ENCODE results near the gene UNC13D.

- TF ChIP-seq, protein P1, sequence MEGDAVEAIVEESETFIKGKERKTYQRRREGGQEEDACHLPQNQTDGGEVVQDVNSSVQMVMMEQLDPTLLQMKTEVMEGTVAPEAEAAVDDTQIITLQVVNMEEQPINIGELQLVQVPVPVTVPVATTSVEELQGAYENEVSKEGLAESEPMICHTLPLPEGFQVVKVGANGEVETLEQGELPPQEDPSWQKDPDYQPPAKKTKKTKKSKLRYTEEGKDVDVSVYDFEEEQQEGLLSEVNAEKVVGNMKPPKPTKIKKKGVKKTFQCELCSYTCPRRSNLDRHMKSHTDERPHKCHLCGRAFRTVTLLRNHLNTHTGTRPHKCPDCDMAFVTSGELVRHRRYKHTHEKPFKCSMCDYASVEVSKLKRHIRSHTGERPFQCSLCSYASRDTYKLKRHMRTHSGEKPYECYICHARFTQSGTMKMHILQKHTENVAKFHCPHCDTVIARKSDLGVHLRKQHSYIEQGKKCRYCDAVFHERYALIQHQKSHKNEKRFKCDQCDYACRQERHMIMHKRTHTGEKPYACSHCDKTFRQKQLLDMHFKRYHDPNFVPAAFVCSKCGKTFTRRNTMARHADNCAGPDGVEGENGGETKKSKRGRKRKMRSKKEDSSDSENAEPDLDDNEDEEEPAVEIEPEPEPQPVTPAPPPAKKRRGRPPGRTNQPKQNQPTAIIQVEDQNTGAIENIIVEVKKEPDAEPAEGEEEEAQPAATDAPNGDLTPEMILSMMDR (IDR thresholded peaks at IDR 0.05) = no peak
- no peak for TF ChIP-seq POLR2A (IDR thresholded peaks at IDR 0.05)
- no peak for TF ChIP-seq EP300 (IDR thresholded peaks at IDR 0.05; ENCODE audit: low read depth)
- TF ChIP-seq POLR2AphosphoS5 (IDR thresholded peaks at IDR 0.05) = no peak
These were observed 19.1 kb downstream of the UNC13D start for GRCh38 chr17:75825149-75825552.

Data from transverse colon (tissue), 4 donors.